HG02884 (cell line): Measurements from ENCODE around the gene ATF3.

Source experiments
- ATAC-seq: cut with Tn5 transposase; IDR thresholded peaks from one replicate; pipeline ENCODE4 v1.9.1; 2021; ENCODE audit warnings: mild to moderate bottlenecking, moderate library complexity; ENCODE audit not compliant: unreplicated experiment

Gene ATF3

DNA sequence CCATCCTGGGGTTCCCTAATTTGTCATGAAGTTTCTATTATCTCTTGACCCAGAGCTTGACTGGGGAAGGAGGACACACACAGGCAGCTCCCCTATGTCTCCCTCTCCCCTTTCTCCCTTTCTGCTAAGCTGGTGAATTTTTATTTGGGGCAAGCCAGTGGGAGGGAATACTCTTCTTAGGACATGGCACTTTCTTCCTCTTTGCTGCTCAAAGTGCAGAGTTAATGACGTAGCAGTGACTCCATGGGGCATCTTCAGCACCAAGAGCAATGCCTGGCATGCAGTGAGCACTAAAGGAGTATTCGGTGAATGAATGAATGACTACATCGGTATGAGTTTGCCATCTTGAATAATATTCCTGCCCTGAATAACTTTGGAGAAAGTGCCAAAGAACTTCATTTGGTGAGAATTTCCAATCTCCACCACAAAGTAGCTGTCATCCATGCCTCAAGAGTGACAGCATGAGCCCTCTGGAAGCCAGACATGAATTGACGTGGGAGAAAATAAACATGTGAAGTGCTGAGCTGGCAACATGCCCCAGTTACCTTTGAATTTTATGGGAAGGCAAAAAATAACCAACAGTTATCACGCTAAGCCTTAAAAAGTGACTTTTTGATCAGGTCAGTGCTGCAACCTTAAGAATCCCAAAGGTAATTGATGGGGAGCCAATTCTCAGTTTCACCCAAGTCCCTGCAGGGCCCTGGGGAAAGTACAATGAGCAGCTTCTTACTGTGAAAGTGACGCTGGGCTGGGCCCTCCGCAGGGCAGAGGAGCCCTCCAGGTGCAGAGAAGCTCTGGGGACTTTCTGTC, 22.1 kb upstream of the ATF3 start:
- ATAC-seq, result peak; percentile 95

DNA sequence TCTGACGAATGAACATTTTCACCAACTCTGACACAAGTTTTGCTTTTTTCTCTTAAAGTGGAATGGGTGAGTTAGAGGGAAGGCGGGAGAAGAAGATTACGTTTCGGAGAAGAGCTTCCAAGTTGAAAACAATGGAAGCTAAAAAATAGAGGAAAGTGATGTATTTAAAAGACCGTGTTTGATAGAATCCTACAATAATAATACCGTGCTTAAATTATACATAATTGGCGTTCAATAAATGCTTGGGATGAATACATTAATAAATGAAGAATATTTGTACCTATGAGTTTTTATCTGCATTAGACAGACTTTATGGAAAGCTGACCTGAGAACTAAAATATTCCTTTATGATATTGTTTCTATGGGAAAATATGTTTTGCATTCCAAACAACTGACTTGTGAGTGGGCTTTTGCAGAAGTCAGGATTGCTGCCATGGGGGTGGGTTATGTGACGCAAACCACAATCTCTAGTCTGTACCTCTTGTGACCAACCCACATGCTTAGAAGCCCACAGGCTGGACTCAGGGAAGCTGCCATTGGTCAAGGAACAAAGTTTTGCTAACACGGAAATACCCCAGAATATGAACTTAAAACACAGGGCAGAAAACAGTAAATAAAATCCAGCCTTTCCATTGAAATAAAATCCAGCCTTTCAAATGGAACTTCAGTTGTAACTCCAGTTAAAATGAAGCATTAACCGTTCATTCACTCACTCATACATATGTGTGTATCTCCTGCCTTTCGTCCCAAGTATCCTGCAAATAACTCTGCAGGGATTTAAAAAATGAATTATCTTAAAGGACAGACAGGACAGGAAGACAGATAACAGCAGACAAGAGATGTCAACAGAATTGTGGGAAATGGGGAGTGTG, 21.3 kb upstream of the ATF3 start:
- ATAC-seq, result no peak

DNA sequence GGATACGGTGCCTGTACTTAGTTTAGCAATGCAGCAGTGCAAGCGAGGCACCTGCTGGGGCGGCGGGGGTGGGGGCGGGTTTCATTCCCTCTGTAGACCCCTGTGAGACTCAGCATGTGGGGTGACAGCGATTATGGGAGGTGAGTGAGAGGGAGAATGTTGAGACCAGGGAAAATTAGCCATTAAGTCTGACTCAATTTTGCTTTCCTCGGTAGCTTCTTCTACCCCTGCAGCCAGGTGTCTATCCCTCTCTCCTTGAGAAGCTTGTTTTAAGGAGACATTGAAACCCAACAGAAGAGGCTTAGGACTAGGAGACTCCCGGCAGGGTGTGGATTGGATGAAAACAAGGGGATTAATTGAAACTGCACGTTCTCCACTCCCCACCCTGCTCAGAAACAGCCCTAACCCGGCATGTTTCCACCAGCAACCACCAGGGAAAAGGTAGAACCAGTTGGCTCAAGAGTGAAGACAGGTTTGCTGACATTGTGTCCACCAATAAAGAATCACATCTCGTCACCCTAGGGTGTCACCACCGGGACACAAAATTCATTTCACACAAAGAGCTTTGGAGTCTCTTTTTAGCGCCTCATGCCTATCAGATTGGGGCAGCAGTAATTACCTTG, 20.6 kb upstream of the ATF3 start:
- ATAC-seq, result no peak

DNA sequence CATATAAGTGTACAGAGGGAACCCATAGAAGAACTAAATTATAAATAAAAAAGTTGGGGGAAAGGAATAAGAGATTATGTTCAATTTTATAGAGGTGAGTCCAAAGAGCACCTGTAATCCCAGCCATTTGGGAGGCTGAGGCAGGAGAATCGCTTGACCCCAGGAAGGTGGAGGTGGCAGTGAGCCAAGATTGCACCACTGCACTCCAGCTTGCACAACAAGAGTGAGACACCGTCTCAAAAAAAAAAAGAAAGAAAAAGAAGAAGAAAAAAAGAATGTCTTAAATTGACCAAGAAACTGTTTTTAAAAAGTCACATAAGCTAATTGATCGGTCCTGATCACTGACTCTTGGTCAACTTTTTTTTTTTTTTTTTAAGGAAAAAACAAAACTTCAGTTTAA, 19.1 kb upstream of the ATF3 start:
- ATAC-seq, result no peak

DNA sequence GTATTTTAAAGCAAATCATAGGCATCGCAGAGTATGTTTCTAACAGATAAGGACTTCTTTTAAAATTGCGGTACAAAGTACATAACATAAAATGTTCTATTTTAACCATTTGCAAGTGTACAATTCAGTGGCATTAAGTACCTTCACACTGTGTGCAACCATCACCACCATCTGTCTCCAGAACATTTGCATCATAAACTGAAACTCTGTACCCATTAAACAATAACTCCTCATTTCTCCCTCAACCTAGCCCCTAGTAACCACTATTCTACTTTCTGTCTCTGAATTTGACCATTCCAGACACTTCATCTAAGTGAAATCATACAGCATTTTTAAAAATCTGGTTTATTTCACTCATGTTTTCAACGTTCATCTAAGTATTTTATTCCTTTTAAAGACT, 16.6 kb upstream of the ATF3 start:
- no peak for ATAC-seq

DNA sequence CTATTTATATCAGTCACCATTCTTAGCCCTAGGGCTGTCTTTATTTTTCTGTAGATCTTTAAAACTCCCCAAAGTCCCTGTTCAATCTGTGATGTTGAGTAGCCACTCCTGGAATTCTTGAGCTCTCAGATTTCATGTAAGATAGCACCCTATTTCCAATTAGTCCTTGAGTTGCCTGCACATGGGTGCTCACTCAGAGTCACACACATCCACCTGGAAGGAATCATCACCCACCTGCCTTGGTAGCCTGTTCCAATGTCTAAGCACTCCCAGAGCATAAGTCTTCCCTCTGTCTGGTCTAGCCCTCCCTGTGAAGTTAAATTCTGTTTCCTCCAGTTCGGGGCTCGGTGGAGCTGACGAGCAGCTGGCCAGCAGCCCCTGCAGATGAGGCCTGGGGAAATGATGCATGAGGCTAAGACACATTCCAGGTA, 14.7 kb upstream of the ATF3 start:
- no peak for ATAC-seq

DNA sequence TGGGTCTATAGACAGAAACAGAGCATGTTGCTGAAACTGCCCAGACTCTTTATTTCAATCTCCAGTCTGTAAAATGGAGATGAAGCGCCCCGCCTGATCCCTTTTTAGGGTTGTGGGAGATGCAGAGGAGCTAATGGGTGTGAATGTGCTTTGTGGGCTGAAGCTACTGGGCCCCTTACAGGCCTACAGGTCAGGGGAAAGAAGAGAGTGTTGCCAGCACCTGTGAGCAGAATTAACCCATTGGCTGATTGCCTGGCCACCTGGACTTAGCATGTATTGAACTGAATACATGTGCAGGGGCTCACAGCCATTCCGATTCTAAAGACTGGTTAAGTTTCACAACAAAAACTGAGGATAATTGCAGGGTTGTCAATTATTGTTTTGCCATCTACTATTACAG, 13.9 kb upstream of the ATF3 start:
- ATAC-seq, result no peak

DNA sequence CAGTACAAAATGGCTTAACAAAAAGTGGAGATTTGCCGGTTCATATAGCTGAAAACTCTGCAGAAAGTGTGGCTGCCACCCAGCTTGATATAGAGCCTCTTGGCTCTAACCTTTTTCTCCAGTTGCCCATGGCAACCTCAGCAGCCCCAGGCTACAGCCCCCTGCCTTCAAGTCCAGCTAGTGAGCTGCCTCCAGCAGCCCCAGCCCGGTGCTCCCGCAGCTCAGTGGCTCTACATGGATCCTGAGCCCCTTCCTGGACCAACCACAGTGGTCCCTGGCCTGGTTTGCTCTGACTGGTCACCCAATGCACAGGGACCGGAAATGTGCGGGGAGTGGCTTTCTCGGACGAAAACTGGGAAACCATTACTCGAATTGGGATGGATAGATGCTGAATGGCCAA, 13.3 kb upstream of the ATF3 start:
- no peak for ATAC-seq

DNA sequence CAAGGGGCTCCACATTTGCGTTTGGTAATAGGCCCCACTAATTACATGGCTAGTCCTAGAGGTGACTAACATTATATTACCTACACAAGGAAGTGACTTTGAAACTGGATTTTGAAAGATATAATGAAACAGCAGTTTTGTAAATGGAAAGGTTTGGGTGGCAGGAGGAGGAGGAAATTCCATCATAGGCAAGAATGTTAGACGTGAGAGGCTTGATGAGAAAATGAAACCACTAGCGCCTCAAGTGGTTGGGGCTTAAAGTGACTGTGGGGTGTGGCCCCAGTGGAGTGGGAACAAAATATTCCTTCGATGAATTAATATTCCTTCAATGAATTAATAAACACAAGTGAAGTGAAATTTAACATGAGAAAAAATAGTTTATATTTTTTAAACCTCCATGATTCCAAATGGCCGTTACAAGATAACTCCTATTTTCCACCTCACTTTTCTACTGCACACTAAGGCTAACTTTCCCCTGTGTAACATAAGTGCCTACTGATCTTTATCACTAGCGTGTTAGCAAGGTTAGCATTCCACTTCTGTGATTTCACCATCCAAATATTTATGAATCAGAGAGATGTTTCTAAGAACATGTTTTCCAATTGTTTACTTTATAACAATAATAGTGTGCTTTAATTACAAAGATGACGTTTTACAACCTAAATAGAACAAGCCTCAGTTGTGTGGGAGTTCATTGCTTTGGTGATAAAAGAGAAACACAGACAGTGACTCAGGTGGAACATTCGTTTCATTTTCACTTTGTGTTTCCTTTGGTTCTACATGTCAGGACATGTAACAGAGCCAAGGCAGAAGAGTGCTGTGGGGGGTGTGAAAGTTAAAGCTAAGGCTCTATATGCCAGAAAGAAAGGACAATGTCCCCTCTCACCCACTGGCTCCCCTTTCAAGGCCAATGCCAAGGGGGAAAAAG, 12.5 kb upstream of the ATF3 start:
- ATAC-seq, result peak; percentile 97

DNA sequence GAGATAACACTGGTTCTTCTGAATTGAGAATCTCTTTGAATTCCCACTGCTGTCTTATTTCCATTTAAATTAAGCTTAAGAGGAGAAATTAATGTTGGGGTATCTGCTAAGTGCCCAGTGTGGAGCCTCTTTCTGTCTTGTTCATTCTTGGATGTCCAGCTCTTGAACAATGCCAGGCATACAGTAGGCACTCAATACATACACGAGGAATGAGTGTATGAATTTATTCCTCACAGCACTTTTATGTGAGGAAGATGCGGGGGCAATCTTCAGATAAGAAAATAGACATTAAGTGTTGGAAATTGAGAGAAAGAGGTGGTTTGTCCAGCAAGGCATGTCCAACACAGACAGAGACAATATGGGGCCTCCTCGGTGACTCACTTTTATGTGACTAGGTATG, 11.8 kb upstream of the ATF3 start:
- no peak for ATAC-seq

DNA sequence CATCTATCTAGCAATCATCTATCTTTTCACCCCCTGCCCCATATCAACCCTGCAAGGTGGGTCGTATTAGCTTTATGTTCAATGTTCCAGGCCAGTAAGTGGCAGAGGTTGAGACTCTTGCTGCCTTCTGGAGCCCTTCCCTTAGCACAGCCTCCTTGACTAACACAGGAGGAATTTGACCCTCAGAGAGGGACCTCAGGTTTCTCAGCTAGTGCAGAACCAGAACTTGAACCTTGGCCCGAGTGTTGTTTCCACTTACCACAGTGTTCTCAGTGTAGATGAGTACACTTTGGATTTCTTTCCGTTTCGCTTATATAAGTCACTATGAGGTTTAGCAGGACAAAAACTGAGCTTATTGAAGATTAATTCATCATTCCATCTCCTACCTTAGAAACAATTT, 11.1 kb upstream of the ATF3 start:
- ATAC-seq, result no peak

DNA sequence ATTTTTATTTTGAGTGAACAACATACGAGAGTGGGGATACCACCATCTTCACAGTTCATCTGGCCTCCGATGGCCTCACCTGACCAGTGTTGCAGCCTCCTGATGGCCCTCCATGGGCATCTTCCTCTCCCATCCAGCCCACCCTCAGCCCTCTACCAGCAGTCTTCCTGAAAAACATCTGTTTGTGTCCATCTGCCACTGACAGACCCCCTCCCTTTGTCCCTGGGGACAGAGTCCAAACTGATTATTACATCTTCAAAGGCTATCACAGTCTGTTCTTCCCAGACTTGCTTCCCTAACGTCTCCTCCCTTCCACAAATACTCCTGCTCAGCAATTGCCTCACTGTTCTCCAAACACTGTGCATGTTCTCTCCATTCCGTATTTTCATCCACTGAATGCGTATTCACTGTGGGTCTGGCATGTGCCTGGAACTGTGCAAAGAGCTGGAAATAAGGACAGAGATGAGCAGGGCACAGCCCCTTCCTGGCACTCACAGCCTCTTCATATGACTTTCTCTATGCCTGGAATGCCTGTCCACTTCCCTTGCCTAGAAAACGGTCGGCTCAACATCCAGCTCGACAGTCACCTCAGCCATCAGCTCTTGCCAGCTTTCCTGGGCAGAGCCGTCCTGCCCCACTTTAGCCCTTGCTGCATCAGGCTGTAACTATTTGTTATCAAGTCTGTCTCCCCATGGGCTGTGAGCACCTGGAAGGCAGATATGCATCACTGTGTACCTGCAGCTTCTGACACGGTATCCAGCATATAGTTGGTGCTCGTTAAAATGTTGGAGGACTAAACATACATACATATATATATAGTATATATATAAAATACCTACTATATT, 8.3 kb upstream of the ATF3 start:
- no peak for ATAC-seq

DNA sequence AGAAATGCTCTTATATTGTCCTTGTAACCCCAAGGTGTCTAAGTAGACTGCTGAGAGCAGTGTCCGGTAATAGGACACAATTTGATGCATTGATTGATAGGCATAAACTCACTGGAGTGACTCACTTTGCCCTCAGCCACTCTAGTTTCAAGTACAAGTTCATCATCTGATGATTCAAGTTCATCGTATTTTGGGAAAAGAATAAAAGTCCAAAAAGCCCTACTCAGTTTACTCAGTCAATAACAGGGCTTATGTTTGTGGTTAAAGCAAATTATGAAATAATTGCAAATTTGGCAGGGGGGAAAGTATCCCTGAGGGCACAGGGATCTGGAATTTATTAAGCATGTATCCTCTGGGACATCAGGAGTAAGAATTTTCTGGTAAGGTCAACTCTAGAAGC, 7.6 kb upstream of the ATF3 start:
- ATAC-seq, result no peak

DNA sequence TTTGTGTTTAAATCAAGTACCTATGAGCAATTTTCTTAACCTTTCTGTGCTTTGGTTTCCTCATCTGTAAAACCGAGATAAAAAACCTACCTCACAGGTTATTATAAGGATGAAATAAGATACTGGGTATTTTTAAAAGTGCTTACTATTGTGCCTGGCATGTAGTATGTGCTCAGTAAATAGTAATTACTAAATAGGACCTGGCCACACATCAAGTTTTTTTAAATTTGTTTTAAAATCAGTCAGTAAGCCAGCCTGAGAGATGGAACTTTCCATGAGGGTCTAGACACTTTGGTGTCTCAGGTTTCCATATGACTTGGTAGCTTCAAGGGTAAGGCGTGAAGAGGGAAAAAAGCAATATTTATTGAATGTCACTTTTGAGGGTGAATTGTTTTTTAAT, 7.0 kb upstream of the ATF3 start:
- ATAC-seq, result no peak

DNA sequence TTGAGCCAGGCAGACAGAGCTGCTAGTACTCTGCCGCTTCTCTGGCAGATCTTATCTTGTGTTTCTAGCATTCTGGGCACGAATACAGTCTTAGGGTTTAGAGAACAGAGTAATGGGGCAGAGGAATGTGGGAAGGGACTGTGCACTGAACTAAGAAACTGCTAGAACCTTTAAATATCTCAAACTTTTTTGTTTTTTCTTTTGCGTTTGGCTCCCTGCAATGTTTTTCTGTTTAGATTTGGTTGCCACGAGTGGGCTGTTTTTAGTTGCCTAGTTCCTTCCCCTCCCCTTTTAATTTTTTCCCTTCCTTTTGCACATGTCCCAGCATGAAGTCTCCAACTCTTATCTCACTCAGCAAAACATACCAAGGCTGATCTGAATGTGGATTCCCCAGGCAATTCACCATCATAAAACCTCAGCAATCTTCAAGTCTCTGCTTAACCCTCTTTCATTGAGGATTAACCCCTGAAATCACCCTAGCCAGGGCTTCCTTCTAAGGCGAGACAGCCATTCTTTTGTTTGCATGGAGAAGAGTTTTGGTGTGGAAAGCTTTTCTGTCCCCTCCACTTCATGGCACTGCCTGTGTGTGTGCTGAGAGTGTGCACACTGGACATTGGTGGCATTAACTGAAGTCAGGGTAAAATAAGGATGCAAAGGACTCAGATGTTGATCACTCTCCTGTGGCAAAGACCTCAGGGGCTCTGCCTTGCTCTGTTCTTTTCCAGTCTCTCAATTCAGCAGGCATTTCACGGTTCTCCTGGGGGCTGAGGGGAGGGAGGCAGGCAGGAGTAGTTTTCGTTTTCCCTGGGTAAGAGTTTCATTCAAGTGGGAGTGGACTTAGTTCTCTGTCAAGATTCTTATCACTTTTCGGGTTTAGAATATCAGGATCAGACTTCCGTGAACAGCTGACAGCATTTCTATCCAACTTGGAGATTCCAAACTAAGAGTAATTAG, 2.8 kb upstream of the ATF3 start:
- no peak for ATAC-seq

DNA sequence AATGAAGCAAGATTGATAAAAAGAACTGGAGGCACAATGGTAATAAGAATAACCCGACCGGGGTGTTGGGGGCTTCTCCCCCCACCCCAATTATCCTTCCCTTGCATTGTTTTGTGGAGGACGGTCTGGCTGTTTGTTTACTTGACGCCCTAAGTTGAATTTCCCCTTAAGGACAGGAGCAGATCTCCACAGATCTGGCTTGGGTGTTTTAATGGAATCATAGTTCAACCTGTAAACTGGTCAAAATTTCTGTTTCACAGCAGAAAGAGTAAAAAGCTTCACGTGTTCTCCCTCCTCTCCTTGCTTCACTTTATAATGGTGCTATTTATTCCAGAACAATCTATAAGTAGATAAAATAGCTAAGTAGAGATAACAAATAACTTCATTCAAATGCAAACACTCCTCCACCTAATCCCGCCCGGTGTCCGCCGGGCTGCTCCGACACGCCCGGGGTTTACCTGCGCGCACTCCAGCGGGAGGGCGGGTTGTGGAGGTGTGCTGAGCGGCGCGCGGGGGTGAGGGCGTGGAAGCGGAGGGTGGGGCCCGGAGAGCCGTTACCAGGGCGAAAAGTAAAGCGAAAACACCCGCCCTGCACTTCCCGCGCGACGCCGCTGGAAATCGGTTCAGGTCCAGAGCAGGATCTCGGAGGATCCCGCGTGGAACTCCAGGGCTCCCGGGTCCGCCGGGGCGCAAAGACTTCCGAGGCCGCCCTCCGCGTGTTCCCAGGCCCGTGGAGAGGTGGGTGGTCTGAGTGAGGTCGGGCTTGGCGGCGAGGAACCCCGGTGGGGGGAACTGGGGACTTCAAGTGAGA, 2.0 kb upstream of the ATF3 start:
- no peak for ATAC-seq

DNA sequence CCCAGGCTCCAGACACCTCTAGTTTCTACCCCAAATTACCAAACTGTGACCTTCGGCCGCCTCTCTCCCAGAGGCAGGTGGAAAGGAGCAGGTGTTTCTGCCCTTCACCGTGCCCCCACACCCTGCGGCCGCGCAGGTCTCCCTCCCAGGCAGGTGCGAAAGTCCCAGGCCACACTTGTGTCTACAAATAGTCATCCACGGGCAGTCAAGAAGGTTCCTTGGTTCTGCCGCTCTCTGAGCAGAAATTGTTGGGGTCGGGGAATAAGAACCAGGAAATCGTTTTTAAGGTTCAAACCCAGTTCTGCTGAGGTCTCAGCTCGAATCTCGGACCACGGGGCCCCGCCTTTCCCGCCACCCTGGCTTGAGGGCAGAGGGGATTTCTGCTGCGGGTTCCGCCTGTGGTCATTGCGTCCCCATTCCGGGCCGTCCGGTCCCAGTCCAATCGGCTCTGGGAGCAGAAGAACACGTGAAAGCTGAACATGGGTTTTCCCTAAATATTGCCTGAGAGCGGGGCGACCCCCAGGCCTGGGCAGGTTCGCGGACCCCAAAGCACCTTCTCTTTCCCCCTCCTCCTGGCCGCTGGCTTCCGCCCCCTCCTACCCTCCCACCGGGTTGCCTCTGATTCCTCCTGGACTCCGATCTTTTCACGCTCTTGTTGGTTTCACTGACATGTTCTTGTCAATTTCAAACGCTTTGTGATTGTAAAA, 1.2 kb upstream of the ATF3 start:
- no peak for ATAC-seq
